Naive B cell (primary cell): ENCODE data around the gene PAF1. TPM values are rescaled to one million over a fixed set of nuclear protein-coding genes. Genes with fewer than 3 reads are reported as not detected.

Source experiments
- ATAC-seq, 2 donors: fragments of 150-1000 bp; cut with Tn5 transposase; 2 replicates each; pipeline ENCODE4 v1.10.0; 2021; ENCODE audit warnings: low read depth in 2 of 2, mild to moderate bottlenecking in 2 of 2, moderate library complexity in 2 of 2
- DNase-seq: peaks from one replicate; pipeline ENCODE4 v3.0.0; 2022
- H3K27ac Mint-ChIP-seq, 6 donors: one replicate each; pipeline ENCODE4 v1.8.0; 2020 to 2022; ENCODE audit warnings: mild to moderate bottlenecking in 6 of 6, mixed read lengths in 6 of 6, moderate library complexity in 5 of 6, inconsistent platforms in 2 of 6
- H3K27me3 Mint-ChIP-seq, 3 donors: one replicate each; pipeline ENCODE4 v1.8.0; 2021 to 2022; ENCODE audit warnings: mixed read lengths in 3 of 3, mild to moderate bottlenecking in 1 of 3
- H3K36me3 Mint-ChIP-seq, 2 donors: one replicate each; pipeline ENCODE4 v1.8.0; 2020 to 2022; ENCODE audit warnings: mixed read lengths in 2 of 2, inconsistent platforms in 1 of 2, mild to moderate bottlenecking in 1 of 2
- H3K4me1 Mint-ChIP-seq, 3 donors: one replicate each; pipeline ENCODE4 v1.8.0; 2020 to 2022; ENCODE audit warnings: mixed read lengths in 3 of 3, inconsistent platforms in 1 of 3, mild to moderate bottlenecking in 1 of 3, moderate library complexity in 1 of 3
- H3K4me3 Mint-ChIP-seq, 8 donors: one replicate each; pipeline ENCODE4 v1.8.0; 2020 to 2022; ENCODE audit warnings: mild to moderate bottlenecking in 8 of 8, mixed read lengths in 8 of 8, moderate library complexity in 8 of 8, inconsistent platforms in 2 of 8
- H3K9me3 Mint-ChIP-seq, 7 donors: one replicate each; pipeline ENCODE4 v1.8.0; 2020 to 2022; ENCODE audit warnings: mixed read lengths in 7 of 7, mild to moderate bottlenecking in 5 of 7, inconsistent platforms in 2 of 7, moderate library complexity in 1 of 7
- polyA plus RNA-seq, 6 donors: library from polyadenylated mRNA; unstranded; fragments of 300-500 nt; fragmentation: Illumina TruSeq; gene quantifications; one replicate each; pipeline ENCODE4 v1.2.3, GENCODE V29; 2021; ENCODE audit warnings: low read depth in 6 of 6

Gene PAF1
- polyA plus RNA-seq, 6 donors from 2014 or later = 11.6 to 62.4 (median 41.0) TPM

- H3K4me3 Mint-ChIP-seq = peak overlapping the region in 6 of 8 donors; percentile 31 to 83 (median 66)
- no peaks in the 10 kb centered on the region for H3K9me3 Mint-ChIP-seq
- peaks cover 27 to 31% (median 29%) of the 10 kb centered on the region in 3 donors for H3K4me1 Mint-ChIP-seq
- no peaks in the 10 kb centered on the region for H3K27me3 Mint-ChIP-seq
- DNase-seq = no peak
- H3K36me3 Mint-ChIP-seq = peaks cover 7 to 10% of the 10 kb centered on the region in 2 donors
- ATAC-seq = peak in 1 of 2 donors; percentile 13
- H3K27ac Mint-ChIP-seq = peak overlapping the region; percentile 83 to 98 (median 94)
Observed at GRCh38 chr19:39362682-39363657, 27.9 kb downstream of the PAF1 start.

GRCh38 chr19:39360599-39360998 is 30.3 kb downstream of the PAF1 start:
- DNase-seq (no peak), ATAC-seq (no peak)
- H3K27me3 Mint-ChIP-seq = no peaks in the 10 kb centered on the region
- H3K27ac Mint-ChIP-seq = peak overlapping the region in 1 of 6 donors; percentile 42
- peaks cover 17% of the 10 kb centered on the region in 2 donors for H3K36me3 Mint-ChIP-seq
- peaks cover 27 to 32% (median 31%) of the 10 kb centered on the region in 3 donors for H3K4me1 Mint-ChIP-seq
- no peak overlapping the region for H3K4me3 Mint-ChIP-seq
- H3K9me3 Mint-ChIP-seq = no peaks in the 10 kb centered on the region

GRCh38 chr19:39359026-39359425 is 31.9 kb downstream of the PAF1 start:
- H3K9me3 Mint-ChIP-seq = no peaks in the 10 kb centered on the region
- H3K36me3 Mint-ChIP-seq = peaks cover 22 to 23% of the 10 kb centered on the region in 2 donors
- ATAC-seq (no peak), DNase-seq (no peak)
- peak overlapping the region in 1 of 6 donors; percentile 64 for H3K27ac Mint-ChIP-seq
- H3K27me3 Mint-ChIP-seq = no peaks in the 10 kb centered on the region
- no peak overlapping the region for H3K4me3 Mint-ChIP-seq
- H3K4me1 Mint-ChIP-seq = peaks cover 18 to 23% (median 22%) of the 10 kb centered on the region in 3 donors

- no peak for ATAC-seq
- H3K27me3 Mint-ChIP-seq = no peaks in the 10 kb centered on the region
- DNase-seq = no peak
- no peak overlapping the region for H3K4me3 Mint-ChIP-seq
- H3K9me3 Mint-ChIP-seq = no peaks in the 10 kb centered on the region
- peaks cover 4 to 9% (median 7%) of the 10 kb centered on the region in 3 donors for H3K4me1 Mint-ChIP-seq
- H3K36me3 Mint-ChIP-seq = peaks cover 25 to 31% of the 10 kb centered on the region in 2 donors
- H3K27ac Mint-ChIP-seq = peak overlapping the region in 2 of 6 donors; percentile 11 to 20
Observed at GRCh38 chr19:39356647-39357046, 34.3 kb downstream of the PAF1 start.

- no peak for DNase-seq
- no peak overlapping the region for H3K4me3 Mint-ChIP-seq
- ATAC-seq = no peak
- no peaks in the 10 kb centered on the region for H3K27me3 Mint-ChIP-seq
- H3K9me3 Mint-ChIP-seq = no peaks in the 10 kb centered on the region
- H3K4me1 Mint-ChIP-seq = peaks cover 8 to 14% (median 11%) of the 10 kb centered on the region in 3 donors
- H3K27ac Mint-ChIP-seq = no peak overlapping the region
- peaks cover 25 to 31% of the 10 kb centered on the region in 2 donors for H3K36me3 Mint-ChIP-seq
Observed at GRCh38 chr19:39356073-39356472, 34.8 kb downstream of the PAF1 start.

GRCh38 chr19:39355253-39355652 is 35.7 kb downstream of the PAF1 start:
- H3K36me3 Mint-ChIP-seq = peaks cover 25 to 31% of the 10 kb centered on the region in 2 donors
- no peaks in the 10 kb centered on the region for H3K9me3 Mint-ChIP-seq
- no peak overlapping the region for H3K4me3 Mint-ChIP-seq
- no peaks in the 10 kb centered on the region for H3K27me3 Mint-ChIP-seq
- no peak for DNase-seq
- H3K27ac Mint-ChIP-seq = peak overlapping the region in 1 of 6 donors; percentile 66
- no peak for ATAC-seq
- peaks cover 8 to 16% (median 11%) of the 10 kb centered on the region in 3 donors for H3K4me1 Mint-ChIP-seq

GRCh38 chr19:39352381-39353255 is 38.3 kb downstream of the PAF1 start:
- ATAC-seq (no peak), DNase-seq (no peak)
- H3K9me3 Mint-ChIP-seq = no peaks in the 10 kb centered on the region
- peaks cover 21 to 28% (median 22%) of the 10 kb centered on the region in 3 donors for H3K4me1 Mint-ChIP-seq
- no peaks in the 10 kb centered on the region for H3K27me3 Mint-ChIP-seq
- H3K27ac Mint-ChIP-seq = peak overlapping the region in 4 of 6 donors; percentile 75 to 95 (median 86)
- no peak overlapping the region for H3K4me3 Mint-ChIP-seq
- peaks cover 25 to 40% of the 10 kb centered on the region in 2 donors for H3K36me3 Mint-ChIP-seq

GRCh38 chr19:39351537-39352064 is 39.3 kb downstream of the PAF1 start:
- peak; percentile 87 to 93 for ATAC-seq
- H3K9me3 Mint-ChIP-seq = no peaks in the 10 kb centered on the region
- no peak overlapping the region for H3K4me3 Mint-ChIP-seq
- peak; percentile 53 for DNase-seq
- H3K36me3 Mint-ChIP-seq = peaks cover 18 to 33% of the 10 kb centered on the region in 2 donors
- peaks cover 22 to 34% (median 31%) of the 10 kb centered on the region in 3 donors for H3K4me1 Mint-ChIP-seq
- no peaks in the 10 kb centered on the region for H3K27me3 Mint-ChIP-seq
- H3K27ac Mint-ChIP-seq = peak overlapping the region; percentile 75 to 95 (median 87)

- Mint-ChIP-seq H3K27ac (no peak overlapping the region), H3K36me3 (peaks cover 16 to 37% of the 10 kb centered on the region in 2 donors), H3K4me1 (peaks cover 31 to 46% (median 43%) of the 10 kb centered on the region in 3 donors), H3K4me3 (no peak overlapping the region), H3K9me3 (no peaks in the 10 kb centered on the region), H3K27me3 (no peaks in the 10 kb centered on the region)
- ATAC-seq (no peak), DNase-seq (no peak)
Observed at GRCh38 chr19:39350156-39350555, 40.8 kb downstream of the PAF1 start.

GRCh38 chr19:39349326-39349725 is 41.6 kb downstream of the PAF1 start:
- DNase-seq = no peak
- Mint-ChIP-seq H3K27me3 (no peaks in the 10 kb centered on the region), H3K4me3 (no peak overlapping the region), H3K9me3 (no peaks in the 10 kb centered on the region), H3K4me1 (peaks cover 39 to 54% (median 51%) of the 10 kb centered on the region in 3 donors), H3K36me3 (peaks cover 11 to 35% of the 10 kb centered on the region in 2 donors), H3K27ac (peak overlapping the region in 3 of 6 donors; percentile 2 to 65 (median 27))
- ATAC-seq = no peak

- H3K4me1 Mint-ChIP-seq = peaks cover 54 to 69% (median 67%) of the 10 kb centered on the region in 3 donors
- H3K27ac Mint-ChIP-seq = peak overlapping the region in 3 of 6 donors; percentile 44 to 80 (median 64)
- DNase-seq = no peak
- no peak overlapping the region for H3K4me3 Mint-ChIP-seq
- H3K36me3 Mint-ChIP-seq = peaks cover 6 to 35% of the 10 kb centered on the region in 2 donors
- no peak for ATAC-seq
- H3K9me3 Mint-ChIP-seq = no peaks in the 10 kb centered on the region
- H3K27me3 Mint-ChIP-seq = no peaks in the 10 kb centered on the region
Observed at GRCh38 chr19:39347332-39348164, 43.4 kb downstream of the PAF1 start.

- peak overlapping the region in 5 of 8 donors; percentile 11 to 87 (median 30) for H3K4me3 Mint-ChIP-seq
- H3K4me1 Mint-ChIP-seq = peaks cover 57 to 65% (median 63%) of the 10 kb centered on the region in 3 donors
- H3K9me3 Mint-ChIP-seq = no peaks in the 10 kb centered on the region
- peaks cover 0 to 35% of the 10 kb centered on the region in 2 donors for H3K36me3 Mint-ChIP-seq
- DNase-seq (no peak), ATAC-seq (no peak)
- peak overlapping the region in 4 of 6 donors; percentile 30 to 95 (median 80) for H3K27ac Mint-ChIP-seq
- H3K27me3 Mint-ChIP-seq = no peaks in the 10 kb centered on the region
Observed at GRCh38 chr19:39345956-39346355, 45.0 kb downstream of the PAF1 start.
